Colon (tissue), 2 donors: ENCODE measurements around the gene SNRPA1.

Source experiments
- FAIRE-seq: peaks from 2 replicates; lab custom pipeline; 2012; peaks lifted over from hg19 to GRCh38; lab: Jason Lieb, UNC
- donor health status: control.
- donor health status: control.

SNRPA1 gene

DNA sequence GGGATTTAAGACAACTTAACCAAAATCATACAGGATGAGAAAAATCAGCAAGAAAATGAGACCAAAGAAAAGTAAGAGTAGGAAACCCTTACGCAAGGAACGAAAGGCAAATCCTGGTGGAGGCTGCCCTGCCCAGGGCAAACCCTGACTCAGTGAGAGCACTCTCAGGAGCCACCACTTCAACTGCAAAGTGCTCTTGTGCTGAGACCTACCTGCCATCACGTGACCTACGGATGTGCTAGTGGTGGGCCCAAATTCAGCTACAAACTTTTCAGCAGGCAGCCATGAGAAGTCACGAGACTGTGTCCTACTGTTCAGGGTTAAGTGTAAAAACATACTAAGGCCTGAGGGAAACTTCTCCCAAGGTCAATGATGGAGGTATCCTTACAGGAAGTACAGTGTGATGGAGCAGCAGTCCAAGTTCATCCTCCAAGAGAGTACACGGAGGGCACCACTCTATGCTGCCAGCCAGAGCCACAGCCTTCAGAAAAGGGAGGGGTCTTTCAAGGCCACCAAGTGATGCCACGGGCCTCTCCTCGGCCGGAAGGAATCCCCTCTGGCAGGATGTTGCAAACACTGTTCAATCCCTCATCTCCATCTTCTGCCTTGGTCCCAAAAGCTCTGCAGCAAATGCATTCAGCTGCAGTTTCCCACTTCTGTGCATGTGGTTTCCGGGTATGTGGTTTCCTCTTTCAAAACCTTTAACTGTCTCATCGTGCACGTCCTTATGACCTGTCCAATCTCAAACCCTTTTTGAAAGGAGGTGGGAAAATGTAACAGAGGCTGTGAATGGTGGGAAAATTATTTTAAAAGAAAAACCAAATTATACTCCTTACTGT is 52.7 kb downstream of the SNRPA1 start:
- no peak for FAIRE-seq

GRCh38 chr15:101240358-101240757 is 54.7 kb downstream of the SNRPA1 start:
- FAIRE-seq, result no peak

DNA sequence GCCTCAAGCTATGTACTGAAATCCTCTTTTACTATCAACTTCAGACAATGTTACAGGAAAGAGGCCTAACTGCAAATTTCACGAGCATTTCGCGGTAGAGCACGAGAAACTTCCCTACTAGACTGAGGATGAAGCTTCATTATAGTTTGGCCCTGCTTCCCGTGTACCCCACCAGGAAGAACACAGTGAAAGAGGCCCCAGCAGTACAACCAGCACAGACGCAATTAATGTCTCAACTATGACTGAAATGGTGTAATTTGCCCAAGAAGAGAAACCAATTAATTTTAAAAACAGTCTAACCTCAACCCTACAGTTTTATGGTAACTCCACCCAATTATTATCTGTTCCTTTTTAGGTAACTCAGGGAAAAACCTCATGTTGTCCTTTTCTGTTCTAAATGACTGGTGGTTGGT is 55.3 kb downstream of the SNRPA1 start:
- FAIRE-seq, result no peak

GRCh38 chr15:101237251-101237650 is 57.8 kb downstream of the SNRPA1 start:
- no peak for FAIRE-seq

DNA sequence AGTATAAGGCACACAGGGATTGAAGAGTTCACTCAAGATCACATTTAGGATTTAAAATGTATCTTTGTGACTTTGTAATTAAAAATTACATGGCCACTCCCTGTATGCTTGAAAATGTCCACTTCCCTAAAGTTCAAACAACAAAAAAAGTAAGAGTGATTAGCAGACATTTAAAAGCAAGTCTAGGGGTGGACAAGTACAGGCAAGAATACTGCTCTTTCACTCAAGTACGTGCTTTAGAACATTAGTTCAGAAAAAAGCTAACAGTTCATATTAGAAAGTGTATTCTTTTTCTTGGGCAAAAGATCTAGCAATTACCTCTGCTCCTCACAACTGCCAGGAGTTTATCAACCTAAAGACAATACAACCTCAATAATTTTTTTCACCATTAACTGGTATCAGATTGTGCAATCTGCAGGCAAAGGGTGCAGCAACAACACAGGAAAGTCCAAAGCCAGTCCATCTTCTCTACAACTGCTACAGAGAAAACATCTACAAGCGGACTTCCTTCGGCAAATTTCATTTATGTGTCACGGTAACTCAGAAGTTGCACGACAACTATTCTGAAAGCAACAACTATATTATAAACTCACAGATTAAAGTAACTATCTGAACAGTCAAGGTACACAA is 61.3 kb downstream of the SNRPA1 start:
- FAIRE-seq, result no peak

GRCh38 chr15:101232677-101233076 is 62.4 kb downstream of the SNRPA1 start:
- FAIRE-seq, result no peak
